RPMI8226 (cell line): ENCODE data around the gene SNAP29.
"Not testable (repeated sequence)": the region's sequence is repeated elsewhere in the genome, so short reads cannot be mapped to it uniquely, and the experiment has no call there.

Experiments used
- DNase-seq: peaks from one replicate; pipeline ENCODE4 v3.0.0-alpha.2; 2015

The SNAP29 gene

GRCh38 chr22:20858615-20859416 is at the start of gene SNAP29, which contains the start of gene PI4KA:
SNAP29 (plus strand) TSS chr22:20859007; CDS start chr22:20859111, 104 bp downstream.
PI4KA (minus strand) TSS chr22:20858811; CDS start chr22:20858725, 86 bp downstream.
- DNase-seq, result peak; percentile 89

- no peak for DNase-seq
Measured at GRCh38 chr22:20809538-20810185, 49.1 kb upstream of the SNAP29 start.

- DNase-seq, result no peak
Measured at GRCh38 chr22:20810645-20811044, 48.2 kb upstream of the SNAP29 start.

- DNase-seq, result no peak
Measured at GRCh38 chr22:20811171-20811570, 47.6 kb upstream of the SNAP29 start.

GRCh38 chr22:20811971-20812660 is 46.7 kb upstream of the SNAP29 start:
- no peak for DNase-seq

- no peak for DNase-seq
Measured at GRCh38 chr22:20813056-20813455, 45.8 kb upstream of the SNAP29 start.

GRCh38 chr22:20814221-20814808 is 44.5 kb upstream of the SNAP29 start:
- no peak for DNase-seq

GRCh38 chr22:20815477-20816050 is 43.2 kb upstream of the SNAP29 start:
- no peak for DNase-seq

- no peak for DNase-seq
Measured at GRCh38 chr22:20816559-20816958, 42.2 kb upstream of the SNAP29 start.

- no peak for DNase-seq
Measured at GRCh38 chr22:20818471-20818870, 40.3 kb upstream of the SNAP29 start.

- DNase-seq, result no peak
Measured at GRCh38 chr22:20819471-20819870, 39.3 kb upstream of the SNAP29 start.

- not testable (repeated sequence) for DNase-seq
Measured at GRCh38 chr22:20821717-20822239, 37.0 kb upstream of the SNAP29 start.

GRCh38 chr22:20822240-20822639 is 36.6 kb upstream of the SNAP29 start:
- DNase-seq, result no peak

GRCh38 chr22:20823264-20823663 is 35.5 kb upstream of the SNAP29 start:
- DNase-seq, result no peak

GRCh38 chr22:20825216-20825615 is 33.6 kb upstream of the SNAP29 start:
- not testable (repeated sequence) for DNase-seq

GRCh38 chr22:20825624-20826023 is 33.2 kb upstream of the SNAP29 start:
- no peak for DNase-seq

GRCh38 chr22:20826373-20827152 is 32.2 kb upstream of the SNAP29 start:
- DNase-seq, result not testable (repeated sequence)

- no peak for DNase-seq
Measured at GRCh38 chr22:20829491-20830134, 29.2 kb upstream of the SNAP29 start.

GRCh38 chr22:20833225-20833665 is 25.6 kb upstream of the SNAP29 start:
- DNase-seq, result no peak

GRCh38 chr22:20834206-20834605 is 24.6 kb upstream of the SNAP29 start:
- DNase-seq, result no peak

GRCh38 chr22:20834725-20835124 is 24.1 kb upstream of the SNAP29 start:
- DNase-seq, result no peak
